Measurements from ENCODE around the gene ANKRD50. TPM values are rescaled to one million over a fixed set of nuclear protein-coding genes. Genes with fewer than 3 reads are reported as not detected.

The ANKRD50 gene
- polyA plus RNA-seq, 1 donor (not counting 4 experiments of a cell fraction or from before 2014, with no cell fraction given), result 21.6 TPM

GRCh38 chr4:124658795-124659194, 53.7 kb downstream of the ANKRD50 start:
- FAIRE-seq, result no peak
- no peaks in the 10 kb centered on the region for H3K79me2 ChIP-seq (ENCODE audit: control insufficient read depth, insufficient read depth, low read length)

GRCh38 chr4:124650614-124651013, 61.9 kb downstream of the ANKRD50 start:
- Histone ChIP-seq H3K27me3 (ENCODE audit: control insufficient read depth, extremely low read depth, insufficient read depth, low read length) (no peaks in the 10 kb centered on the region), H2AFZ (ENCODE audit: control insufficient read depth, low read length) (no peak overlapping the region), H3K4me1 (ENCODE audit: control insufficient read depth, extremely low read depth, insufficient read depth, low read length) (no peaks in the 10 kb centered on the region), H3K9me3 (ENCODE audit: control insufficient read depth, low read depth, low read length) (no peaks in the 10 kb centered on the region), H3K79me2 (ENCODE audit: control insufficient read depth, insufficient read depth, low read length) (no peaks in the 10 kb centered on the region), H3K9ac (ENCODE audit: control insufficient read depth, extremely low read depth, insufficient read depth, low read length) (no peak overlapping the region), H3K4me3 (ENCODE audit: control insufficient read depth in 2 of 3, extremely low read depth in 1 of 3, insufficient read depth in 2 of 3, low read depth in 1 of 3, low read length in 3 of 3) (no peak overlapping the region), H3K4me2 (ENCODE audit: control insufficient read depth, extremely low read depth, insufficient read depth, low read depth, low read length) (no peak overlapping the region), H3K9me1 (ENCODE audit: control insufficient read depth, extremely low read depth, insufficient read depth, low read length) (no peaks in the 10 kb centered on the region), H4K20me1 (ENCODE audit: control insufficient read depth, extremely low read depth, insufficient read depth, low read length) (no peaks in the 10 kb centered on the region), H3K36me3 (ENCODE audit: control insufficient read depth in 2 of 2, extremely low read depth in 1 of 2, insufficient read depth in 2 of 2, low read length in 2 of 2) (no peaks in the 10 kb centered on the region), H3K27ac (ENCODE audit: control insufficient read depth, insufficient read depth, low read length) (no peak overlapping the region)
- DNase-seq (ENCODE audit: low read depth, low spot score) (no peak), FAIRE-seq (no peak)
- dilution Hi-C loops (cut with MboI; ENCODE audit: extremely low pct_ligation_motif_present, low sequenced_read_pairs), result no loop called here
- no peak for TF ChIP-seq CTCF (optimal IDR thresholded peaks at IDR 0.05 in 1 of 3, IDR thresholded peaks at IDR 0.05 in 1 of 3, conservative IDR thresholded peaks at IDR 0.05 in 1 of 3; ENCODE audit: extremely low read depth in 1 of 3, insufficient read depth in 2 of 3, low read length in 3 of 3)
- TF ChIP-seq EZH2 (IDR thresholded peaks at IDR 0.05; ENCODE audit: low read length), result no peak

More at GRCh38 chr4:124658795-124659194, 53.7 kb downstream of the ANKRD50 start:
- H2AFZ ChIP-seq (ENCODE audit: control insufficient read depth, low read length), result no peak overlapping the region
- no peak overlapping the region for H3K4me3 ChIP-seq (ENCODE audit: control insufficient read depth in 2 of 3, extremely low read depth in 1 of 3, insufficient read depth in 2 of 3, low read depth in 1 of 3, low read length in 3 of 3)
- dilution Hi-C loops (cut with MboI; ENCODE audit: extremely low pct_ligation_motif_present, low sequenced_read_pairs), result no loop called here
- TF ChIP-seq EZH2 (IDR thresholded peaks at IDR 0.05; ENCODE audit: low read length) (no peak), CTCF (optimal IDR thresholded peaks at IDR 0.05 in 1 of 3, IDR thresholded peaks at IDR 0.05 in 1 of 3, conservative IDR thresholded peaks at IDR 0.05 in 1 of 3; ENCODE audit: extremely low read depth in 1 of 3, insufficient read depth in 2 of 3, low read length in 3 of 3) (no peak)
- DNase-seq (ENCODE audit: low read depth, low spot score), result no peak
- H3K4me2 ChIP-seq (ENCODE audit: control insufficient read depth, extremely low read depth, insufficient read depth, low read depth, low read length), result no peak overlapping the region
- H4K20me1 ChIP-seq (ENCODE audit: control insufficient read depth, extremely low read depth, insufficient read depth, low read length), result no peaks in the 10 kb centered on the region
- H3K27me3 ChIP-seq (ENCODE audit: control insufficient read depth, extremely low read depth, insufficient read depth, low read length), result no peaks in the 10 kb centered on the region
- H3K9me1 ChIP-seq (ENCODE audit: control insufficient read depth, extremely low read depth, insufficient read depth, low read length), result no peaks in the 10 kb centered on the region
- no peaks in the 10 kb centered on the region for H3K9me3 ChIP-seq (ENCODE audit: control insufficient read depth, low read depth, low read length)
- no peaks in the 10 kb centered on the region for H3K36me3 ChIP-seq (ENCODE audit: control insufficient read depth in 2 of 2, extremely low read depth in 1 of 2, insufficient read depth in 2 of 2, low read length in 2 of 2)
- no peaks in the 10 kb centered on the region for H3K4me1 ChIP-seq (ENCODE audit: control insufficient read depth, extremely low read depth, insufficient read depth, low read length)
- H3K27ac ChIP-seq (ENCODE audit: control insufficient read depth, insufficient read depth, low read length), result no peak overlapping the region
- no peak overlapping the region for H3K9ac ChIP-seq (ENCODE audit: control insufficient read depth, extremely low read depth, insufficient read depth, low read length)
